ENCODE results near the gene LSAMP.

The LSAMP gene

GRCh38 chr3:116154389-116154788 is 290.9 kb downstream of the LSAMP start:
- no peak for DNase-seq

- no peak for DNase-seq
These were observed 292.1 kb downstream of the LSAMP start for GRCh38 chr3:116153174-116153573.

- no peak for DNase-seq
These were observed 294.6 kb downstream of the LSAMP start for GRCh38 chr3:116150655-116151167.

GRCh38 chr3:116148881-116149851 is 296.1 kb downstream of the LSAMP start:
- DNase-seq, result no peak

GRCh38 chr3:116145613-116146012 is 299.7 kb downstream of the LSAMP start:
- no peak for DNase-seq

- no peak for DNase-seq
These were observed 303.6 kb downstream of the LSAMP start for GRCh38 chr3:116141724-116142123.

GRCh38 chr3:116140100-116140689 is 305.1 kb downstream of the LSAMP start:
- DNase-seq, result no peak

GRCh38 chr3:116139641-116140040 is 305.6 kb downstream of the LSAMP start:
- no peak for DNase-seq

GRCh38 chr3:116135457-116136085 is 309.7 kb downstream of the LSAMP start:
- no peak for DNase-seq

- DNase-seq, result no peak
These were observed 315.9 kb downstream of the LSAMP start for GRCh38 chr3:116129187-116129946.

GRCh38 chr3:116127464-116127863 is 317.8 kb downstream of the LSAMP start:
- no peak for DNase-seq

- no peak for DNase-seq
These were observed 321.1 kb downstream of the LSAMP start for GRCh38 chr3:116124166-116124565.

- DNase-seq, result no peak
These were observed 326.7 kb downstream of the LSAMP start for GRCh38 chr3:116118475-116119169.

GRCh38 chr3:116114586-116114985 is 330.7 kb downstream of the LSAMP start:
- DNase-seq, result no peak

GRCh38 chr3:116112696-116113095 is 332.6 kb downstream of the LSAMP start:
- DNase-seq, result no peak

GRCh38 chr3:116111765-116112164 is 333.5 kb downstream of the LSAMP start:
- no peak for DNase-seq

- DNase-seq, result no peak
These were observed 341.3 kb downstream of the LSAMP start for GRCh38 chr3:116103868-116104530.

GRCh38 chr3:116102037-116102436 is 343.2 kb downstream of the LSAMP start:
- DNase-seq, result no peak

- no peak for DNase-seq
These were observed 348.1 kb downstream of the LSAMP start for GRCh38 chr3:116097226-116097625.

- DNase-seq, result no peak
These were observed 348.7 kb downstream of the LSAMP start for GRCh38 chr3:116096631-116097030.

- DNase-seq, result no peak
These were observed 351.9 kb downstream of the LSAMP start for GRCh38 chr3:116093374-116093773.

GRCh38 chr3:116087426-116087825 is 357.9 kb downstream of the LSAMP start:
- no peak for DNase-seq

All from activated T-cell treated with anti-CD3 and anti-CD28 coated beads, Interleukin-2, amount 50 U/mL, for 48 hours (primary cell).